PFSK-1 (cell line): ENCODE data around the gene RASL11B.

ENCODE experiments used
- FOXP2 ChIP-seq: optimal IDR thresholded peaks from 2 replicates; pipeline ENCODE3; 2011; ENCODE audit warnings: borderline replicate concordance, control low read depth, inconsistent platforms; ENCODE audit not compliant: insufficient read depth; ENCODE audit errors: extremely low read length, extremely low read depth
- POLR2AphosphoS5 ChIP-seq: IDR thresholded peaks from 2 replicates; pipeline ENCODE4 v1.6.1; 2012; ENCODE audit warnings: low read depth, mild to moderate bottlenecking, control low read depth, low read length, moderate library complexity
- SIN3A ChIP-seq: IDR thresholded peaks from 2 replicates; pipeline ENCODE4 v1.6.1; 2012; ENCODE audit warnings: mild to moderate bottlenecking, low read length, moderate library complexity, borderline replicate concordance; ENCODE audit not compliant: insufficient read depth
- TAF1 ChIP-seq: IDR thresholded peaks from 2 replicates; pipeline ENCODE4 v1.6.1; 2012; ENCODE audit warnings: low read length, control low read depth, borderline replicate concordance; ENCODE audit not compliant: insufficient read depth
- TF ChIP-seq, protein P1 (sequence below), 2 experiments: IDR thresholded peaks; 2 replicates each; pipeline versions ENCODE4 v1.6.1 to v1.8.0; 2011 to 2012; ENCODE audit warnings: low read depth in 2 of 2, low read length in 2 of 2, control low read depth in 1 of 2, inconsistent platforms in 1 of 2, mild to moderate bottlenecking in 1 of 2, moderate library complexity in 1 of 2; ENCODE audit not compliant: insufficient read depth in 1 of 2

Gene RASL11B

DNA sequence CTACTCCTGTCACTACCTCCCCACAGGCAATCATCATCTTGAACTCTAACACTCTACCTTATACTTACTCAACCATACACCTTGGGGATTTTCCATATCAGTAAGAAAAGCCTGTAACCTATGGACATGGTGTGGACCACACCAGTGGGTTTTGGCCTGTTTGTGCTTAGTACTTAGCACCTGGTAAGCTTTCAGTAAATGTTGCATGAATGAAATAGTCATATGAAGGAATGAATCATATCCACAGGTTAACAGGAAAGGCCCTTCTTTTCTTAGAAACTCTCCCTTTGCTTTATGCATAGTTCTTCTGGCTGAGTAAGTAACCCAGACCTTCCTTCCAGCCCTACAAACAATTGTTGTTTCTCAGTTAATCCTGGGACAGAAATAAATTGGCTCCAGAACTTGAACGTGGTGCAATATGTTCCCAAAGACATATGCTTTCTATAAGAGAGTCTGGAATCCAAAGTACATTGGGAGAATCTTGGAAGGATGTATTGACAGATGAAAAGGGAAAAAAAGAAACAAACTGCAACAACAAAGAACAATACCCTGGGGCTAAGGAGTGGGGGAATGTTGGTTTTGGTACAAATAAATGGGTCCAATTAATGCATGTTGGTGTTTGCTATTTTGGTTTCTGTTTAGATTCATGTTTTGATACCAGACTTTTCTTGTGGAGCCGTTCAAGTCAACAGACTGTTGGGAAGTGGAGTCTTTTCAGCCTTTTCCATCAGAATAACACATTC is 27.8 kb downstream of the RASL11B start:
- TF ChIP-seq POLR2AphosphoS5 (no peak), TAF1 (no peak), SIN3A (no peak), FOXP2 (no peak)
- TF ChIP-seq, protein P1, sequence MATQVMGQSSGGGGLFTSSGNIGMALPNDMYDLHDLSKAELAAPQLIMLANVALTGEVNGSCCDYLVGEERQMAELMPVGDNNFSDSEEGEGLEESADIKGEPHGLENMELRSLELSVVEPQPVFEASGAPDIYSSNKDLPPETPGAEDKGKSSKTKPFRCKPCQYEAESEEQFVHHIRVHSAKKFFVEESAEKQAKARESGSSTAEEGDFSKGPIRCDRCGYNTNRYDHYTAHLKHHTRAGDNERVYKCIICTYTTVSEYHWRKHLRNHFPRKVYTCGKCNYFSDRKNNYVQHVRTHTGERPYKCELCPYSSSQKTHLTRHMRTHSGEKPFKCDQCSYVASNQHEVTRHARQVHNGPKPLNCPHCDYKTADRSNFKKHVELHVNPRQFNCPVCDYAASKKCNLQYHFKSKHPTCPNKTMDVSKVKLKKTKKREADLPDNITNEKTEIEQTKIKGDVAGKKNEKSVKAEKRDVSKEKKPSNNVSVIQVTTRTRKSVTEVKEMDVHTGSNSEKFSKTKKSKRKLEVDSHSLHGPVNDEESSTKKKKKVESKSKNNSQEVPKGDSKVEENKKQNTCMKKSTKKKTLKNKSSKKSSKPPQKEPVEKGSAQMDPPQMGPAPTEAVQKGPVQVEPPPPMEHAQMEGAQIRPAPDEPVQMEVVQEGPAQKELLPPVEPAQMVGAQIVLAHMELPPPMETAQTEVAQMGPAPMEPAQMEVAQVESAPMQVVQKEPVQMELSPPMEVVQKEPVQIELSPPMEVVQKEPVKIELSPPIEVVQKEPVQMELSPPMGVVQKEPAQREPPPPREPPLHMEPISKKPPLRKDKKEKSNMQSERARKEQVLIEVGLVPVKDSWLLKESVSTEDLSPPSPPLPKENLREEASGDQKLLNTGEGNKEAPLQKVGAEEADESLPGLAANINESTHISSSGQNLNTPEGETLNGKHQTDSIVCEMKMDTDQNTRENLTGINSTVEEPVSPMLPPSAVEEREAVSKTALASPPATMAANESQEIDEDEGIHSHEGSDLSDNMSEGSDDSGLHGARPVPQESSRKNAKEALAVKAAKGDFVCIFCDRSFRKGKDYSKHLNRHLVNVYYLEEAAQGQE (IDR thresholded peaks at IDR 0.05; ENCODE audit: insufficient read depth in 1 of 2, low read depth in 2 of 2, low read length in 2 of 2): no peak

DNA sequence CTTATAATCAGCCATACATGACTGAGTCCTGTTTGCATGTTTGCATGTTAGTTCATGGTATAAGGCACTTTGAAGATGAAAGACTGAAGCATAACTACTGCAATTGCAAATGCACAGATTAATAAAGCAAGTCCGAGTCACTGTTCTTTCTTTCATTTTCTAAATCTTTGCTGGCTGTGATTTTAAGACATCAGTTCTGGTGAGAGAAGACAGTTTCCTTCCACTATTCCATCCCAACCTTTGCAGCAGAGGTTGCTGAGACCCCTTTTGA is 28.3 kb downstream of the RASL11B start:
- TF ChIP-seq POLR2AphosphoS5 (no peak), FOXP2 (no peak), TAF1 (no peak), SIN3A (no peak)
- TF ChIP-seq, protein P1 (IDR thresholded peaks at IDR 0.05; ENCODE audit: insufficient read depth in 1 of 2, low read depth in 2 of 2, low read length in 2 of 2): no peak

DNA sequence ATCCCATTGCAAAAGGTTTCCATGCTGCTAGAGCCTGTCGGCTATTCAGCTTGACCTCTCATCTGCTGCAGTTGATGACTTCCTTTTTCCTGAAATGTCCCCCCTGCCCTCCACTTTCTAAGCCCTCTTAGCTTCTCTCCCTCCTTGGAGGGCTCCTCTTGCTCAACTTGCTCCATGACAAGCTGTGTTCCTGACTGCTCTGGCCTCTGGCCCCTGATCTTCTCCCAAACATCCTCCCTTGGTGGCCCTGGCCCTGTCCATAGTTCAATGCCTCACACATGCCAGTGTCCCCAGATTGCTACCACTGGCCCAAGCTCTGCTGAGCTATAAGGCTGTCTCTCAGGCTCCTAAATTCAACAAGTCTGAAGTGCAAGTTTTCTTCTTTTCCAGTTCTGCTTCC is 29.6 kb downstream of the RASL11B start:
- TF ChIP-seq FOXP2: no peak
- TF ChIP-seq, protein P1 (IDR thresholded peaks at IDR 0.05; ENCODE audit: insufficient read depth in 1 of 2, low read depth in 2 of 2, low read length in 2 of 2): no peak
- no peak for TF ChIP-seq POLR2AphosphoS5
- TF ChIP-seq TAF1: no peak
- TF ChIP-seq SIN3A: no peak

- TF ChIP-seq, protein P1 (IDR thresholded peaks at IDR 0.05; ENCODE audit: insufficient read depth in 1 of 2, low read depth in 2 of 2, low read length in 2 of 2): no peak
- TF ChIP-seq POLR2AphosphoS5 (no peak), FOXP2 (no peak)
Observed at GRCh38 chr4:52892880-52893279, 30.8 kb downstream of the RASL11B start.

GRCh38 chr4:52894443-52894842 is 32.3 kb downstream of the RASL11B start:
- no peak for TF ChIP-seq SIN3A
- TF ChIP-seq FOXP2: no peak
- no peak for TF ChIP-seq POLR2AphosphoS5
- TF ChIP-seq TAF1: no peak
- TF ChIP-seq, protein P1 (IDR thresholded peaks at IDR 0.05; ENCODE audit: insufficient read depth in 1 of 2, low read depth in 2 of 2, low read length in 2 of 2): no peak
